Placental epithelial cell (primary cell): ENCODE data around the gene CA7. TPM values are rescaled to one million over a fixed set of nuclear protein-coding genes. Genes with fewer than 3 reads are reported as not detected.

Source experiments
- total RNA-seq: library from RNA; depleted of rRNA; stranded (reverse); fragments of >200 nt; gene quantifications from 2 replicates; pipeline ENCODE4 v1.2.3, GENCODE V29; 2012

The CA7 gene
- not detected in 2 replicates for total RNA-seq

GRCh38 chr16:66844342-66845079 is at the start of gene CA7:
Gene CA7, plus strand, starts transcription at chr16:66844414. Its CDS starts 74 bp downstream, at chr16:66844488.

GRCh38 chr16:66801320-66802105 is 42.7 kb upstream of the CA7 start, which contains the start of gene TERB1:
Gene TERB1, minus strand, starts transcription at chr16:66801584. Its CDS starts 4,786 bp downstream, at chr16:66796798.

GRCh38 chr16:66830422-66831404 is 13.5 kb upstream of the CA7 start, which contains the start of gene NAE1:
Gene NAE1, minus strand, starts transcription at chr16:66830976. Its CDS starts 77 bp downstream, at chr16:66830899.

GRCh38 chr16:66880288-66881013 is 36.2 kb downstream of the CA7 start, which contains the start of gene PDP2:
Gene PDP2, plus strand, starts transcription at chr16:66880515. Its CDS starts 3,770 bp downstream, at chr16:66884285.

Other genes with a start within 250 kb of the CA7 start
- 36.0 and 48.7 TPM in 2 replicates for gene CMTM3, start 239.7 kb upstream of the CA7 start, total RNA-seq
- gene CMTM4, start 147.7 kb upstream of the CA7 start, total RNA-seq: 9.8 and 17.1 TPM in 2 replicates
- gene DYNC1LI2, start 92.8 kb upstream of the CA7 start, total RNA-seq: 127 and 164 TPM in 2 replicates
- gene TERB1, start 42.8 kb upstream of the CA7 start, total RNA-seq: 0.79 TPM in 1 of 2 replicates, not detected in the other
- gene NAE1, start 13.4 kb upstream of the CA7 start, total RNA-seq: 40.0 and 43.1 TPM in 2 replicates
- 5.1 and 6.7 TPM in 2 replicates for gene PDP2, start 36.1 kb downstream of the CA7 start, total RNA-seq
- gene CDH16, start 74.5 kb downstream of the CA7 start, total RNA-seq: under 0.01 and 0.11 TPM in 2 replicates
- gene RRAD, start 81.1 kb downstream of the CA7 start, total RNA-seq: 0.39 and 22.0 TPM in 2 replicates
- gene CIAO2B, start 90.0 kb downstream of the CA7 start, total RNA-seq: 63.2 and 110 TPM in 2 replicates
- 46.3 and 47.9 TPM in 2 replicates for gene CES2, start 91.1 kb downstream of the CA7 start, total RNA-seq
- gene CES3, start 116.9 kb downstream of the CA7 start, total RNA-seq: 0.11 and 0.39 TPM in 2 replicates
- gene CES4A, start 144.2 kb downstream of the CA7 start, total RNA-seq: 3.3 and 10.2 TPM in 2 replicates
- gene CBFB, start 184.7 kb downstream of the CA7 start, total RNA-seq: 46.0 and 56.1 TPM in 2 replicates